Calu3 (cell line): ENCODE measurements around the gene ZBTB16. TPM values are rescaled to one million over a fixed set of nuclear protein-coding genes. Genes with fewer than 3 reads are reported as not detected.

ENCODE experiments used
- BruUV-seq: library from RNA; stranded (reverse); fragments of 400-500 nt; replicated peaks from 2 replicates; lab custom pipeline; 2021; lab: Mats Ljungman, UMichigan
- CTCF ChIA-PET: fragments of 300-600 bp; sonication (Branson Sonifier 250); formaldehyde crosslinking; loops from one replicate; lab custom pipeline; 2022; ENCODE audit warnings: antibody characterized with exemption; lab: Charles Lee
- DNase-seq: peaks from one replicate; pipeline ENCODE4 v3.0.0; 2022
- H3K27ac Mint-ChIP-seq: one replicate; pipeline ENCODE4 v1.8.0; 2022; ENCODE audit warnings: mixed read lengths; ENCODE audit not compliant: unreplicated experiment
- H3K27me3 Mint-ChIP-seq: one replicate; pipeline ENCODE4 v1.8.0; 2022; ENCODE audit warnings: mixed read lengths; ENCODE audit not compliant: unreplicated experiment
- H3K36me3 Mint-ChIP-seq: one replicate; pipeline ENCODE4 v1.8.0; 2022; ENCODE audit warnings: mild to moderate bottlenecking, moderate library complexity, mixed read lengths; ENCODE audit not compliant: insufficient read depth, unreplicated experiment
- H3K4me1 Mint-ChIP-seq: one replicate; pipeline ENCODE4 v1.8.0; 2022; ENCODE audit warnings: mild to moderate bottlenecking, low read depth, mixed read lengths; ENCODE audit not compliant: unreplicated experiment
- H3K4me3 Mint-ChIP-seq: one replicate; pipeline ENCODE4 v1.8.0; 2022; ENCODE audit warnings: mild to moderate bottlenecking, low read depth, moderate library complexity, mixed read lengths; ENCODE audit not compliant: unreplicated experiment
- H3K9me3 Mint-ChIP-seq: one replicate; pipeline ENCODE4 v1.8.0; 2022; ENCODE audit warnings: low read depth, mixed read lengths; ENCODE audit not compliant: unreplicated experiment
- intact Hi-C: fragments of 100-400 bp; cut with micrococcal nuclease; formaldehyde crosslinking; loops from one replicate; pipeline ENCODE4 v1.10.0; 2022; ENCODE audit not compliant: unreplicated experiment
- total RNA-seq: library from RNA; stranded (reverse); gene quantifications from 2 replicates; pipeline ENCODE4 v1.2.3, GENCODE V29; 2022
- TF ChIP-seq, protein P1 (sequence below): fragments of 200-600 bp; IDR thresholded peaks from one replicate; pipeline ENCODE4 v1.8.0; 2022; ENCODE audit warnings: antibody characterized with exemption; ENCODE audit not compliant: unreplicated experiment

ZBTB16 gene
- total RNA-seq, 1 experiment from 2014 or later: not detected

GRCh38 chr11:114076921-114077331, 17.4 kb downstream of the ZBTB16 start:
- Mint-ChIP-seq H3K27ac (no peak overlapping the region), H3K4me3 (no peak overlapping the region), H3K36me3 (no peaks in the 10 kb centered on the region), H3K4me1 (no peaks in the 10 kb centered on the region), H3K9me3 (no peaks in the 10 kb centered on the region), H3K27me3 (peaks cover 94% of the 10 kb centered on the region)
- CTCF ChIA-PET: no interaction called here
- no peak for DNase-seq
- intact Hi-C loops: no loop called here
- TF ChIP-seq, protein P1, sequence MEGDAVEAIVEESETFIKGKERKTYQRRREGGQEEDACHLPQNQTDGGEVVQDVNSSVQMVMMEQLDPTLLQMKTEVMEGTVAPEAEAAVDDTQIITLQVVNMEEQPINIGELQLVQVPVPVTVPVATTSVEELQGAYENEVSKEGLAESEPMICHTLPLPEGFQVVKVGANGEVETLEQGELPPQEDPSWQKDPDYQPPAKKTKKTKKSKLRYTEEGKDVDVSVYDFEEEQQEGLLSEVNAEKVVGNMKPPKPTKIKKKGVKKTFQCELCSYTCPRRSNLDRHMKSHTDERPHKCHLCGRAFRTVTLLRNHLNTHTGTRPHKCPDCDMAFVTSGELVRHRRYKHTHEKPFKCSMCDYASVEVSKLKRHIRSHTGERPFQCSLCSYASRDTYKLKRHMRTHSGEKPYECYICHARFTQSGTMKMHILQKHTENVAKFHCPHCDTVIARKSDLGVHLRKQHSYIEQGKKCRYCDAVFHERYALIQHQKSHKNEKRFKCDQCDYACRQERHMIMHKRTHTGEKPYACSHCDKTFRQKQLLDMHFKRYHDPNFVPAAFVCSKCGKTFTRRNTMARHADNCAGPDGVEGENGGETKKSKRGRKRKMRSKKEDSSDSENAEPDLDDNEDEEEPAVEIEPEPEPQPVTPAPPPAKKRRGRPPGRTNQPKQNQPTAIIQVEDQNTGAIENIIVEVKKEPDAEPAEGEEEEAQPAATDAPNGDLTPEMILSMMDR: no peak
- BruUV-seq: no TSS peak

DNA sequence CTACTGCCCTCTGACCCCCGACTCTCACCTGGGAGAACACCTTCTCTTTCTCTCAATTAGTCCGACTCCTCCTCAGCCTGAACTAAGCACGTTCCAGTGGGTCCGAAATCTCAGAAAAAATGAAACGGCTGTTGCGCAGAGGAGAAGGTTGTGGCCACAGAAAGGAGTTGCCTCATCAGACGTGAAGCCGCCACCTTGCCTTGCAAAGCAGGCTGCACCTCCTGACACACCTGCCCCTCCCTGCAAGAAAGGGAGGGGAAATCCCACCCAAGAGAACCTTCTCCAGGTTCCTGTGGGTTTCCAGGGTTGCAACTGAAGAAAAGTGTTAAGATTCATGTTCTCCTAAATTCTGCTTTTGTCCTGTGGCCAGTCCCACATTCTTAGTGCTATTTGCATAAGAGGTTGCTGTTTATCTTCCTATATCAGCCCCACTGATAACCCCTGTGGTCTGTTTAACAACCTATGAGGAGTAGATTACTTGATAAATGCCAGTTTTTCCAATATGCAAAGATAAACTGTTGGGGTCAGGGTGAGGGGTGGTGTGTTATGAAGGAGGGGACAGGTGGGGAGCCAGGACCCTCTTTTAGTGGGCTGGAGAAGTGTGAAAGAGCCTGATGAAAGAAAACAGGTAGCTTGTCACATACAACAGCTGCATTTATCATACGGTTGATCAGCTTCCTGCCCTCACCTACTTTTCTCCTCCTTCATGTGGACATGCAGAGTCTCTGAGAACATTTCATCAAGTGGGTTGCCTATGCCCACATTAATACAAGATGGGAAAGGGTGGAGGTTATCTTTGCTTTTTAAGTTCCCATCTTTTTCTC, 18.2 kb downstream of the ZBTB16 start:
- TF ChIP-seq, protein P1: no peak
- Mint-ChIP-seq H3K9me3 (no peaks in the 10 kb centered on the region), H3K36me3 (no peaks in the 10 kb centered on the region), H3K27ac (no peak overlapping the region), H3K4me3 (no peak overlapping the region), H3K4me1 (no peaks in the 10 kb centered on the region), H3K27me3 (peaks cover 94% of the 10 kb centered on the region)
- CTCF ChIA-PET: no interaction called here
- no peak for DNase-seq
- BruUV-seq: no TSS peak
- intact Hi-C loops: no loop called here

DNA sequence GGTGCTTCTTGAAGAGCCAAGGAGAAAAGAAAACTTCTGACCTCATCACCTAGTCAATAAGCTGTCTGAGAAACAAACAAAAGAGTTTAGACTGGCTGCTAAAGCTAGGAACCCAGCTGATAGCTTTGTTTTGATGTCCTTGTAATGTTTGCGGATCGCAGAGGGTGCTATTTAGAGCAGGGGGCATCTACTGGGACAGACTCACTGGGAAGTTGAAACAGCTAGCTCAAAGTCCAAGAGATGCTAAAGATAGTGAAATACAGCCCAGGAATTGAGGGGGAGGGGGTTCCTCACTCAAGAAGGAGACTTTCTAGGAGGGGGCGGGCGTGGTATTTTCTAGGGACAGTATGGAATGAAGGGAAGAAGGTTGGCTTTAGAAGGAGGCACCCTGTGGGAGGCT, 18.9 kb downstream of the ZBTB16 start:
- no peaks in the 10 kb centered on the region for H3K4me1 Mint-ChIP-seq

DNA sequence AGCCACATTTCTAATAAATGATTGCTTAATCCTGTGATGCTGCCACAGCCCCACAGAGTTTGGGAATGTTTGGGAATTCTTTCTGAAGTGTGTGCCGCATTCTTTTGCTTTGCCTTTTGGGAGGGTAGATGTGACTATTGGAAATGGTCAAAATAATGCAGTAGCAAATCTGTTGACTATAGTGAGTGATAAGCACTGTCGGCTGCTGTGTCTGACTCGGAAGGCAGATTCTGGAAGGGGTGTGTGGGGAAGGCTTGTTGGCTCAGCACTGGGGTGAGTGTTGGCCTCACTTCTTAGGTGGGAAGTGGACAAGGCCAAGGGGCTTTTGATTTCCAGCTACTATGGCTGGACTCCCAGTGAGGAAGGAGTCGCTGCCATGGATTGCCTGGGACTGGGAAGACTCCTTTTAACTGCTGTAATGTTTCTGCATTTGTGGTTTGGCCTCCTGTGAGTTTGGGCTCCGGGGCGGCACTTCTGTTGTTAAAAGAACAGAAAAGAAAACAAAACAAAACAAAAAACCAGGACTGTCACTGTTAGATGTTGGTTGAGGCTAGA, 20.1 kb downstream of the ZBTB16 start:
- intact Hi-C loops: no loop called here
- Mint-ChIP-seq H3K36me3 (no peaks in the 10 kb centered on the region), H3K27me3 (peaks cover 100% of the 10 kb centered on the region), H3K4me3 (no peak overlapping the region), H3K27ac (no peak overlapping the region), H3K4me1 (no peaks in the 10 kb centered on the region), H3K9me3 (no peaks in the 10 kb centered on the region)
- CTCF ChIA-PET: no interaction called here
- no TSS peak for BruUV-seq
- TF ChIP-seq, protein P1: no peak
- no peak for DNase-seq

More for the DNA sequence above, 18.9 kb downstream of the ZBTB16 start:
- Mint-ChIP-seq H3K4me3 (no peak overlapping the region), H3K36me3 (no peaks in the 10 kb centered on the region), H3K27ac (no peak overlapping the region), H3K9me3 (no peaks in the 10 kb centered on the region), H3K27me3 (peaks cover 100% of the 10 kb centered on the region)
- no peak for DNase-seq
- TF ChIP-seq, protein P1: no peak
- intact Hi-C loops: no loop called here
- no TSS peak for BruUV-seq
- CTCF ChIA-PET: no interaction called here
